HEK293T (cell line): ENCODE data around the gene C2CD2.
"Not testable (repeated sequence)": the region's sequence is repeated elsewhere in the genome, so short reads cannot be mapped to it uniquely, and the experiment has no call there.

ENCODE experiments used
- CTCF ChIA-PET: fragments of 350-600 bp; formaldehyde crosslinking; extraction: SDS; loops from one replicate; lab custom pipeline; 2021; ENCODE audit warnings: antibody characterized with exemption, inconsistent platforms; lab: Yijun Ruan, JAX
- POLR2A ChIA-PET: fragments of 350-600 bp; formaldehyde crosslinking; extraction: SDS; loops from one replicate; lab custom pipeline; 2020; ENCODE audit warnings: antibody characterized with exemption, inconsistent platforms; lab: Yijun Ruan, JAX
- DNase-seq: peaks from one replicate; pipeline ENCODE4 v3.0.0; 2012; ENCODE audit warnings: mixed read lengths; ENCODE audit errors: extremely low spot score
- ARNT ChIP-seq: fragments of 450-650 bp; IDR thresholded peaks from 2 replicates; pipeline ENCODE4 v1.6.1; 2017; ENCODE audit warnings: mild to moderate bottlenecking
- BHLHE40 ChIP-seq: fragments of 450-650 bp; IDR thresholded peaks from 2 replicates; pipeline ENCODE4 v1.6.1; 2016; ENCODE audit warnings: mild to moderate bottlenecking, moderate library complexity, borderline replicate concordance
- CTBP1 ChIP-seq: fragments of 450-650 bp; IDR thresholded peaks from 2 replicates; pipeline ENCODE4 v1.6.1; 2016; ENCODE audit warnings: borderline replicate concordance
- ELF4 ChIP-seq: fragments of 450-650 bp; IDR thresholded peaks from 2 replicates; pipeline ENCODE4 v1.6.1; 2017; ENCODE audit warnings: antibody characterized with exemption
- FOXA1 ChIP-seq: fragments of 450-650 bp; IDR thresholded peaks from 2 replicates; pipeline ENCODE4 v1.6.1; 2016; ENCODE audit warnings: mild to moderate bottlenecking
- FOXK2 ChIP-seq: fragments of 450-650 bp; IDR thresholded peaks from 2 replicates; pipeline ENCODE4 v1.6.1; 2016; ENCODE audit warnings: mild to moderate bottlenecking
- FOXM1 ChIP-seq: fragments of 450-650 bp; IDR thresholded peaks from 2 replicates; pipeline ENCODE4 v1.6.1; 2017; ENCODE audit warnings: mild to moderate bottlenecking, borderline replicate concordance
- HDGF ChIP-seq: fragments of 450-650 bp; IDR thresholded peaks from 2 replicates; pipeline ENCODE4 v1.6.1; 2017; ENCODE audit warnings: antibody characterized with exemption, borderline replicate concordance
- L3MBTL2 ChIP-seq: fragments of 450-650 bp; conservative IDR thresholded peaks from 2 replicates; pipeline ENCODE4 v1.6.1; 2016; ENCODE audit warnings: mild to moderate bottlenecking
- LEF1 ChIP-seq: fragments of 450-650 bp; IDR thresholded peaks from 2 replicates; pipeline ENCODE4 v1.6.1; 2017; ENCODE audit warnings: mild to moderate bottlenecking, borderline replicate concordance
- NFRKB ChIP-seq: fragments of 450-650 bp; IDR thresholded peaks from 2 replicates; pipeline ENCODE4 v1.6.1; 2016; ENCODE audit warnings: mild to moderate bottlenecking, moderate library complexity
- PKNOX1 ChIP-seq: fragments of 450-650 bp; IDR thresholded peaks from 2 replicates; pipeline ENCODE4 v1.6.1; 2016
- SP1 ChIP-seq: fragments of 450-650 bp; IDR thresholded peaks from 2 replicates; pipeline ENCODE4 v1.6.1; 2017
- SUZ12 ChIP-seq: fragments of 450-650 bp; IDR thresholded peaks from 2 replicates; pipeline ENCODE4 v1.6.1; 2016; ENCODE audit warnings: mild to moderate bottlenecking
- TARDBP ChIP-seq: fragments of 450-650 bp; IDR thresholded peaks from 2 replicates; pipeline ENCODE4 v1.6.1; 2016
- ZNF384 ChIP-seq: fragments of 450-650 bp; IDR thresholded peaks from 2 replicates; pipeline ENCODE4 v1.6.1; 2016

C2CD2 gene

GRCh38 chr21:41951876-41952567 lies 1.8 kb downstream of the C2CD2 start:
- TF ChIP-seq FOXK2 (no peak), TARDBP (no peak), ARNT (no peak), ZNF384 (no peak), HDGF (no peak), PKNOX1 (no peak), SUZ12 (no peak), NFRKB (no peak), LEF1 (no peak)
- ChIA-PET POLR2A (interaction anchor here (1.4 kb wide), 1 partner anchor 72 kb away, joined by 3 read pairs; no protein-coding TSS in a partner anchor), CTCF (interaction anchor here (0.9 kb wide), 2 partner anchors 164 to 165 kb away, joined by 3 to 4 read pairs; no protein-coding TSS in a partner anchor)
- DNase-seq: no peak

- no peak for DNase-seq
- no peak for TF ChIP-seq FOXA1
- TF ChIP-seq PKNOX1: no peak
- no peak for TF ChIP-seq CTBP1
- TF ChIP-seq L3MBTL2: no peak
- TF ChIP-seq TARDBP: no peak
- no peak for TF ChIP-seq BHLHE40
- no peak for TF ChIP-seq SUZ12
- TF ChIP-seq ZNF384: no peak
- TF ChIP-seq LEF1: no peak
- no peak for TF ChIP-seq ELF4
- no peak for TF ChIP-seq FOXK2
- no peak for TF ChIP-seq SP1
- TF ChIP-seq FOXM1: no peak
- TF ChIP-seq HDGF: no peak
- TF ChIP-seq ARNT: no peak
- CTCF ChIA-PET: no interaction called here
- POLR2A ChIA-PET: no interaction called here
Observed at GRCh38 chr21:41950941-41951351, 2.9 kb downstream of the C2CD2 start.

GRCh38 chr21:41949631-41950030 lies 4.2 kb downstream of the C2CD2 start:
- DNase-seq, CTCF ChIA-PET, POLR2A ChIA-PET: not testable (repeated sequence)

GRCh38 chr21:41948901-41949300 lies 4.9 kb downstream of the C2CD2 start:
- CTCF ChIA-PET: no interaction called here
- POLR2A ChIA-PET: no interaction called here
- TF ChIP-seq BHLHE40 (no peak), SP1 (no peak), CTBP1 (no peak), PKNOX1 (no peak), ELF4 (no peak), FOXM1 (no peak), FOXK2 (no peak), FOXA1 (no peak)
- DNase-seq: no peak

GRCh38 chr21:41948078-41948895 lies 5.5 kb downstream of the C2CD2 start:
- ChIA-PET CTCF (no interaction called here), POLR2A (no interaction called here)
- TF ChIP-seq CTBP1 (no peak), ELF4 (no peak), HDGF (no peak), SP1 (no peak), FOXK2 (no peak), PKNOX1 (no peak), SUZ12 (no peak), NFRKB (no peak), FOXM1 (no peak), TARDBP (no peak), BHLHE40 (no peak), ARNT (no peak), LEF1 (no peak)
- no peak for DNase-seq
